ENCODE data around the gene NFIC.

Gene NFIC

DNA sequence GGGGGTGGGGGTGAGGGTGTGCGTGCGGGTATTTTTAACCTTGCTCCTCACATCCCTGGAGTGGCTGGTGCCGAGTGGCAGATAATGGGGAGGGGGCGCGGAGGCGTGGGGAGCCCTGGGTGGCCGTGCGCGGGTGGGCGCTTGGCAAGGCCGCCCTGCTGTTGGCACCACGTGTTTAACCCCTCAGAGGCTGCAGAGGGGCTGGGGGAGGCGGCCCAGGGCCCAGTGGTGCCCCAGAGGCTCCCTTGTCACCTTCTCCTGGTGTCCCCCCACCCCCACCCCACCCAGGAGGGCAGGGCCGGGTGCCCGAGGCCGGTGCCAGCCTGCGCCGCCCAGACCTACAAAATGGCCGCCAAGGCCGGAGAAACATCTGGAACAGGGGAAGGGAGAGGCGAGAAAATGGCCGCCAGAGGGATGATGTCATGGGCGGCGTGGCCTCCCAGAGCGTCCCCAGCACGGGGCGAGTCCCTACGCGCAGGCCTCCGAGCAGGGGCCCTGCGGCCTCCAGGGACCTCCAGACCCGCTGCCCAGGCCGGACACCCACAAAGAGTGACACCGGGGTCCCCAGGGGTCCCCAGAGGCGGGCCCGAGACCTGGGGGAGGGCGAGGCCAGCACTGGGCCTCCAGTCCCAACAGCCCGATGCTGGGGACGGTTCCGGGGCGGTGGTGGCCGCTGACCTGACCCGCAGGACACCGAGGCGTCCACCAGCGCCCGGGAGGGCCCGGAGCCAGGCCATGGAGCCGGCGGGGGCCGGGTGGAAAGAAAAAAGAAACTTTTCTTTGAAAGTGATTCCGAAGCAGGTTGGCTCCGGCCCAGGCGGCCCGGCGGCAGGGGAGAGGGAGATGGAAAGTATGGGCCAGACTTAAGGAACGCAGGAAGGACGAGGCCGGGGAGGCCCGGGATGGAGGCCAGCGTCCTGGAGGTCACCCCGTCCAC, 38.2 kb downstream of the NFIC start:
- peak; percentile 90 for DNase-seq (ENCODE audit: low read depth)
- TF ChIP-seq, protein P1, sequence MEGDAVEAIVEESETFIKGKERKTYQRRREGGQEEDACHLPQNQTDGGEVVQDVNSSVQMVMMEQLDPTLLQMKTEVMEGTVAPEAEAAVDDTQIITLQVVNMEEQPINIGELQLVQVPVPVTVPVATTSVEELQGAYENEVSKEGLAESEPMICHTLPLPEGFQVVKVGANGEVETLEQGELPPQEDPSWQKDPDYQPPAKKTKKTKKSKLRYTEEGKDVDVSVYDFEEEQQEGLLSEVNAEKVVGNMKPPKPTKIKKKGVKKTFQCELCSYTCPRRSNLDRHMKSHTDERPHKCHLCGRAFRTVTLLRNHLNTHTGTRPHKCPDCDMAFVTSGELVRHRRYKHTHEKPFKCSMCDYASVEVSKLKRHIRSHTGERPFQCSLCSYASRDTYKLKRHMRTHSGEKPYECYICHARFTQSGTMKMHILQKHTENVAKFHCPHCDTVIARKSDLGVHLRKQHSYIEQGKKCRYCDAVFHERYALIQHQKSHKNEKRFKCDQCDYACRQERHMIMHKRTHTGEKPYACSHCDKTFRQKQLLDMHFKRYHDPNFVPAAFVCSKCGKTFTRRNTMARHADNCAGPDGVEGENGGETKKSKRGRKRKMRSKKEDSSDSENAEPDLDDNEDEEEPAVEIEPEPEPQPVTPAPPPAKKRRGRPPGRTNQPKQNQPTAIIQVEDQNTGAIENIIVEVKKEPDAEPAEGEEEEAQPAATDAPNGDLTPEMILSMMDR (IDR thresholded peaks at IDR 0.05; ENCODE audit: low read length, missing control alignments): no peak
- peak overlapping the region; percentile 30 for H3K4me3 ChIP-seq (replicated peaks; ENCODE audit: low read depth, low read length)

DNA sequence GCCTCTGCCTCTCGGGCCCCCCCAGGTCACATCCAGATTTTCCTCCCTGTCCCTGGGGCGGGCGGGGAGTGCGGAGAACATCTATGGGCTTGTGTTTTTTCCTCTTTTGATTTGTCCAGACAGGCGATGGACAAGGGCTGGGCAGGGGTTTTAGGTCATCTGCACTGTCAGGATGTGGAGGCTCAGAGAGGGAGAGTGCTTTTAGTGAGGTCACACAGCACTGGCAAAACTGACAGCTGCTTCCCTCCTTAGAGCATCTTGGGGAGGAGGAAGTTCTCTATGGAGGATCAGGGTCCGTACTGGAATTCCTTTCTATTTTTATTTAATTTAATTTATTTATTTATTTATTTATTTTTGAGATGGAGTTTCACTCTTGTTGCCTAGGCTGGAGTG, 38.9 kb downstream of the NFIC start:
- TF ChIP-seq, protein P1 (IDR thresholded peaks at IDR 0.05; ENCODE audit: low read length, missing control alignments): no peak
- no peak overlapping the region for H3K4me3 ChIP-seq (replicated peaks; ENCODE audit: low read depth, low read length)
- DNase-seq (ENCODE audit: low read depth): no peak

DNA sequence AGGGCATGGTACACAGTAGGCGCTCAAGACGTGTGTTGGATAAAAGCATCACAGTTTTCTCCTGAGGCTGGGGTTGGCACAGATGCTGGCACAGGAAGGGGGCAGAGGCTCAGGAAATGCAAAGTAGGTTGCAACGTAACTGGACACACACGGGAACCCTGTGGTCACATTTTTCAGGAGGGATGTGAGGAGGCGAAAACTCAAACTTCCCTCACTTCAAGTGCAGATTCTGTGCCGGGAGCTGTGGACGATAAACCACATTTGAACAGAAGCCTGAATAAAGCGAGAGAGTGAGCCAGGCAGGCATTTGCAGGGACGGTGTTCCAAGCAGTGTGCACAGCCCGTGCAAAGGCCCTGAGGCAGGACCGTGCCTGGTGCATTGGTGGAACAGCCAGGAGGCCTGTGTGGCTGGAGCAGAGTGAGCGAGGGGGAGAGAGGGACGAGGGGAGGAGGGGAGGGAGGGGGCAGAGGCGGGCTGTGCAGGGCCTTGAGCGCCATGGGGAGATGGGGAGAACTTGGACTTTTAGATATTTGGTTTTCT, 40.3 kb downstream of the NFIC start:
- no peak overlapping the region for H3K4me3 ChIP-seq (replicated peaks; ENCODE audit: low read depth, low read length)
- TF ChIP-seq, protein P1 (IDR thresholded peaks at IDR 0.05; ENCODE audit: low read length, missing control alignments): no peak
- no peak for DNase-seq (ENCODE audit: low read depth)

DNA sequence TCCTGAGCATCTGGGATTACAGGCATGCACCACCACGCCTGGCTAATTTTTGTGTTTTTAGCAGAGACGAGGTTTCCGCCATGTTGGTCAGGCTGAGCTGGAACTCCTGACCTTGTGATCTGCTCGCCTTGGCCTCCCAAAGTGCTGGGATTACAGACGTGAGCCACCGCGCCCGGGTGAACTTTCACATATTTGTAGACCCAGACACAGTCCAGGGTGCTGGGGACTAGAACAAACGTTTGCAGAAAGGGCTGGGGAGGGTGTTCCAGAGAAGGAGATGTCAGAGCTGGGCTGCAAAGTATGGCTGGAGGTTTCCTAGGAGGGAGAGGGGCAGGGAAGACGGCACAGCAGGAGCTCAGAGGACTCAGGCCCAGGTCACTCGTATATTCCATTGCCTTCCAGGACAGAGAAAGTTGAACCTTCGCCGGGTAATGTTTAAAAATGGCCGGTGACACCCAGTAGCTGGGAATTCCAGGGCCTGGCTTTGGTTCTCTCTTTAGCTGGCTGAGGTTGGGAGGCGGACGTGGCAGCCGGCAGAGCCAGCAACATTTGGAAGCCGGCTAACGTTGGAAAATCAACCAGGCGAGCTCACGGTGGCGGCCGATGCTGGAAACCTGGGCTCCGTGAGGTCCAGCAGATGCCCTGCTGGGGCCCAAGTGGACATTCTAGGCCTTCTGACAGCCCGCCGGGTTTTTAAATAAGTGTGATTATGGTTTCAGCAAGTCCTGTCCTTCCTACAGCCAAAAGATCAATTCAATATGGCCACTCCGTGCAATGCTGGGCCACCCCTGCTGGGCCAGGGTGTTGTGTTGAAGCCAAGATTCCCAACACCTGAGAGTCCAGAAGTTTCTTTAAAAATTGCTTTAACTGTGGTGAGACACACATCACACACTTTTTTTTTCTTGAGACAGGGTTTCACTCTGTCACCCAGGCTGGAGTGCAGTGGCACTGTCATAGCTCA, 41.5 kb downstream of the NFIC start:
- DNase-seq (ENCODE audit: low read depth): no peak
- H3K4me3 ChIP-seq (replicated peaks; ENCODE audit: low read depth, low read length): no peak overlapping the region
- TF ChIP-seq, protein P1 (IDR thresholded peaks at IDR 0.05; ENCODE audit: low read length, missing control alignments): no peak

DNA sequence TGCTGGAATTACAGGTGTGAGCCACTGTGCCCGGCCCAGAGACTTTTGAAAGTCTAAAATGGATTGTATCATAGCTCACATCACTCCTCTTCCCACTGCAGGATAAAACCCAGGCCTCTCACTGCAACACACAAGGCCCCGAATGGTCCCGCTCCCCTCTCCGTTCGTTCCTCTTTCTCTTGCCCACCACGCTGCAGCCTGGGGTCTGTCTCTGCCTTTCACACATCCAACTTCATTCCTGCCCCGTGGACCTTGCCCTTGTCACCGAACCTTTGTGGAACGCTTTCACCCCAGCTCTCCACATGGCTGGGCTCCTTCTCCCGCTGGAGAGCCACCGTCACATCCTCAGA, 42.6 kb downstream of the NFIC start:
- H3K4me3 ChIP-seq (replicated peaks; ENCODE audit: low read depth, low read length): no peak overlapping the region
- DNase-seq (ENCODE audit: low read depth): no peak
- TF ChIP-seq, protein P1 (IDR thresholded peaks at IDR 0.05; ENCODE audit: low read length, missing control alignments): no peak

DNA sequence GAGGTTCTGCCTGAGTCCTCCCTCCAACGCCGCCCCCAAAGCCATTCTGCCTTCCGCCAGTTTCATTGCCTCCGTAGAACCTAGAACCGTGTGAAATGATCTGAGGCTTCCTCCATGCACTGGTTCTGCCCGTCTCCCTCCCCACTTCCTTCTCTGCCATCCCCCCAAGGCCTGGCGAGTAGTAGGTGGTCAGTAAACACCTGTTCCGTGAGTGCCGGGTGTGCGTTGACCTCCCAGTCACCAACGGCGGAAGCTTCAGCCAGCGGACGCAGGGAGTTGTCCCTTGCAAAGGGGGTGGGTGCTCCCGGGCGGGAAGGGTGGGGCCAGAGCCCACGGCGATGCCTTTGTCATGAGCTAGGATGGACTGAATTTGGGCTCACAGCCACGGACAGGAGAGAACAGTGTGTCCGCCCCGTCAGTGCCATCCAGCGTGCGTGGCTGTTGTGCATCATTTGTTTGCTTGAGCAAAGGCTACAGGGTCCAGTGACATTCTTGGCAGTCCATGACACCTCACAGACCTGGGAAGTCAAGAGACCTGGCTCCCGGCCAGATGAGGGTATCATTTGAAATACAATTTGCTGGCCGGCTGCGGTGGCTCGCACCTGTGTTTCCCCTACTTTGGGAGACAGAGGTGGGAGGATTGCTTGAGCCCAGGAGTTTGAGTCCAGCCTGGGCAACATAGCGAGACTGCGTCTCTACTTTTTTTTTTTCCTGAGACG, 43.1 kb downstream of the NFIC start:
- TF ChIP-seq, protein P1 (IDR thresholded peaks at IDR 0.05; ENCODE audit: low read length, missing control alignments): no peak
- no peak overlapping the region for H3K4me3 ChIP-seq (replicated peaks; ENCODE audit: low read depth, low read length)
- DNase-seq (ENCODE audit: low read depth): no peak

Measured in fibroblast of pulmonary artery (primary cell).